B cell (primary cell): ENCODE results near the gene DAD1. TPM values are rescaled to one million over a fixed set of nuclear protein-coding genes. Genes with fewer than 3 reads are reported as not detected.
A peak's percentile ranks its signal among the peaks of the same experiment; 100 is the strongest.

Source experiments
- ATAC-seq: fragments of 200-7000 bp; cut with Tn5 transposase; one replicate; pipeline ENCODE4 v1.10.0; 2021; ENCODE audit warnings: low read depth, mild to moderate bottlenecking, moderate number of reproducible peaks, moderate library complexity
- CTCF ChIA-PET: fragments of 350-600 bp; sonication (Branson Sonifier 250); formaldehyde crosslinking; loops from one replicate; lab custom pipeline; 2021; ENCODE audit warnings: antibody characterized with exemption, inconsistent platforms; lab: Charles Lee
- POLR2A ChIA-PET: fragments of 350-600 bp; sonication (Branson Sonifier 250); formaldehyde crosslinking; loops from one replicate; lab custom pipeline; 2021; ENCODE audit warnings: antibody characterized with exemption; lab: Charles Lee
- DNase-seq: peaks from one replicate; pipeline ENCODE4 v3.0.0; 2013
- H2AFZ ChIP-seq: 2 replicates; pipeline ENCODE4 v1.6.1; 2012; ENCODE audit warnings: mild to moderate bottlenecking, low read depth, low read length; ENCODE audit not compliant: insufficient read depth, poor library complexity, severe bottlenecking
- H3K27ac ChIP-seq, 2 donors: 1 replicate in 1 of 2; 2 replicates in 1 of 2; pipeline ENCODE4 v1.5.1; 2012 to 2013; ENCODE audit warnings: low read length in 2 of 2, mild to moderate bottlenecking in 2 of 2, moderate library complexity in 1 of 2
- H3K27me3 ChIP-seq, 4 experiments: fragments of 200-600 bp in 1 of 4; sonication (generic) in 1 of 4; replicated peaks in 1 of 4; 1 replicate in 2 of 4; 2 replicates in 2 of 4; pipeline versions ENCODE4 v1.6.1 to v1.7.0; 2013 to 2016; ENCODE audit warnings: low read length in 3 of 4, mild to moderate bottlenecking in 2 of 4, mixed read lengths in 1 of 4, moderate library complexity in 1 of 4; ENCODE audit not compliant: insufficient read depth in 4 of 4, control insufficient read depth in 3 of 4; ENCODE audit errors: control extremely low read depth in 1 of 4
- H3K36me3 ChIP-seq, 2 experiments: replicated peaks in 1 of 2; 1 replicate in 1 of 2; 2 replicates in 1 of 2; pipeline versions ENCODE4 v1.6.1 to v1.7.1; 2013; ENCODE audit warnings: low read length in 1 of 2; ENCODE audit not compliant: insufficient read depth in 2 of 2, control insufficient read depth in 1 of 2; ENCODE audit errors: control extremely low read depth in 1 of 2, extremely low read depth in 1 of 2
- H3K4me1 ChIP-seq, 2 donors: fragments of 200-600 bp in 1 of 2; sonication (generic) in 1 of 2; 1 replicate in 1 of 2; 2 replicates in 1 of 2; pipeline versions ENCODE4 v1.5.1 to v1.6.1; 2013 to 2017; ENCODE audit warnings: low read length in 2 of 2; ENCODE audit not compliant: control insufficient read depth in 2 of 2, insufficient read depth in 2 of 2
- H3K4me2 ChIP-seq: replicated peaks from 2 replicates; pipeline ENCODE3; 2012; ENCODE audit warnings: mild to moderate bottlenecking, low read depth, low read length; ENCODE audit not compliant: poor library complexity, severe bottlenecking
- H3K4me3 ChIP-seq, 5 experiments: fragments of 200-600 bp in 1 of 5; sonication (generic) in 1 of 5; 1 replicate in 3 of 5; 2 replicates in 2 of 5; pipeline versions ENCODE4 v1.5.1 to v1.7.0; 2011 to 2016; ENCODE audit warnings: low read length in 4 of 5, mild to moderate bottlenecking in 4 of 5, low read depth in 2 of 5, control low read depth in 1 of 5, moderate library complexity in 1 of 5; ENCODE audit not compliant: insufficient read depth in 1 of 5; ENCODE audit errors: control extremely low read depth in 1 of 5, extremely low read depth in 1 of 5
- H3K79me2 ChIP-seq: fragments of 200-600 bp; sonication (generic); one replicate; pipeline ENCODE4 v1.6.0; 2016; ENCODE audit warnings: low read length; ENCODE audit not compliant: control insufficient read depth, insufficient read depth
- H3K9ac ChIP-seq: fragments of 200-600 bp; sonication (generic); 2 replicates; pipeline ENCODE4 v1.6.1; 2017; ENCODE audit warnings: mild to moderate bottlenecking, low read length, moderate library complexity
- H3K9me3 ChIP-seq, 3 donors: one replicate each; pipeline versions ENCODE4 v1.6.1 to v1.7.1; 2013; ENCODE audit warnings: low read length in 2 of 3; ENCODE audit not compliant: control insufficient read depth in 2 of 3, insufficient read depth in 1 of 3; ENCODE audit errors: control extremely low read depth in 1 of 3
- H4K20me1 ChIP-seq: 2 replicates; pipeline ENCODE4 v1.6.0; 2012; ENCODE audit warnings: mild to moderate bottlenecking, low read length; ENCODE audit not compliant: insufficient read depth, control insufficient read depth, poor library complexity, severe bottlenecking
- H3K27ac Mint-ChIP-seq: one replicate; pipeline ENCODE4 v1.8.0; 2021; ENCODE audit warnings: mixed read lengths
- H3K27me3 Mint-ChIP-seq: one replicate; pipeline ENCODE4 v1.8.0; 2021; ENCODE audit warnings: mixed read lengths
- H3K4me1 Mint-ChIP-seq: one replicate; pipeline ENCODE4 v1.8.0; 2021; ENCODE audit warnings: mixed read lengths
- H3K4me3 Mint-ChIP-seq: one replicate; pipeline ENCODE4 v1.8.0; 2021; ENCODE audit warnings: mixed read lengths
- H3K9me3 Mint-ChIP-seq: one replicate; pipeline ENCODE4 v1.8.0; 2022; ENCODE audit warnings: mixed read lengths; ENCODE audit not compliant: insufficient read depth
- EZH2 ChIP-seq: IDR thresholded peaks from 2 replicates; pipeline ENCODE4 v1.6.1; 2012; ENCODE audit warnings: borderline replicate concordance, low read depth, mild to moderate bottlenecking, moderate library complexity, low read length; ENCODE audit not compliant: insufficient read depth, poor library complexity, severe bottlenecking
- WGBS: methylation state at CpG from one replicate; pipeline ENCODE4 v1.1.5; 2013; ENCODE audit warnings: missing lambda C conversion rate; ENCODE audit not compliant: insufficient coverage; 5-methylcytosine and 5-hydroxymethylcytosine counted together
- intact Hi-C: fragments of 100-400 bp; cut with micrococcal nuclease; formaldehyde crosslinking; loops from one replicate; pipeline ENCODE4 v1.10.0; 2022
- polyA plus RNA-seq: library from polyadenylated mRNA; depleted of rRNA; stranded (reverse); fragments of >200 nt; gene quantifications from 2 replicates; pipeline ENCODE4 v1.2.3, GENCODE V29; 2012
- total RNA-seq, 2 donors: library from RNA; stranded (reverse); fragments of 120-200 nt in 1 of 2; gene quantifications; 1 replicate in 1 of 2; 2 replicates in 1 of 2; pipeline versions ENCODE4 v1.2.3 to v1.2.4, GENCODE V29; 2013 to 2022
- TF ChIP-seq, protein P1 (sequence below): fragments of 200-600 bp; IDR thresholded peaks from one replicate; pipeline ENCODE4 v1.8.0; 2022; ENCODE audit warnings: antibody characterized with exemption, mild to moderate bottlenecking

The DAD1 gene
- total and polyA plus RNA-seq, 2 donors (not counting 1 experiment from before 2014, with no cell fraction given): 77.4 to 114 TPM

GRCh38 chr14:22556021-22556989 is 32.7 kb downstream of the DAD1 start:
- intact Hi-C loops: loop anchor here (1.0 to 5.0 kb wide), 16 partner anchors 25 to 501 kb away; partner anchors contain the start of genes CDH24, DAD1, LRP10 and MRPL52
- no peaks in the 10 kb centered on the region for H3K27me3 ChIP-seq
- 0% methylated on average over 19 of the region's 28 CpGs for WGBS
- no peaks in the 10 kb centered on the region for H4K20me1 ChIP-seq
- H2AFZ ChIP-seq: peak overlapping the region; percentile 86
- H3K36me3 ChIP-seq: no peaks in the 10 kb centered on the region
- TF ChIP-seq EZH2: no peak
- TF ChIP-seq, protein P1, sequence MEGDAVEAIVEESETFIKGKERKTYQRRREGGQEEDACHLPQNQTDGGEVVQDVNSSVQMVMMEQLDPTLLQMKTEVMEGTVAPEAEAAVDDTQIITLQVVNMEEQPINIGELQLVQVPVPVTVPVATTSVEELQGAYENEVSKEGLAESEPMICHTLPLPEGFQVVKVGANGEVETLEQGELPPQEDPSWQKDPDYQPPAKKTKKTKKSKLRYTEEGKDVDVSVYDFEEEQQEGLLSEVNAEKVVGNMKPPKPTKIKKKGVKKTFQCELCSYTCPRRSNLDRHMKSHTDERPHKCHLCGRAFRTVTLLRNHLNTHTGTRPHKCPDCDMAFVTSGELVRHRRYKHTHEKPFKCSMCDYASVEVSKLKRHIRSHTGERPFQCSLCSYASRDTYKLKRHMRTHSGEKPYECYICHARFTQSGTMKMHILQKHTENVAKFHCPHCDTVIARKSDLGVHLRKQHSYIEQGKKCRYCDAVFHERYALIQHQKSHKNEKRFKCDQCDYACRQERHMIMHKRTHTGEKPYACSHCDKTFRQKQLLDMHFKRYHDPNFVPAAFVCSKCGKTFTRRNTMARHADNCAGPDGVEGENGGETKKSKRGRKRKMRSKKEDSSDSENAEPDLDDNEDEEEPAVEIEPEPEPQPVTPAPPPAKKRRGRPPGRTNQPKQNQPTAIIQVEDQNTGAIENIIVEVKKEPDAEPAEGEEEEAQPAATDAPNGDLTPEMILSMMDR: no peak
- CTCF ChIA-PET: interaction anchor here (0.6 to 8.5 kb wide), 71 partner anchors 9 to 824 kb away, joined by 3 to 323 read pairs (median 5); partner anchors contain the start of genes ABHD4, AJUBA, DAD1 and HAUS4
- peaks cover 60 to 85% of the 10 kb centered on the region in 2 donors for H3K4me1 ChIP-seq
- Mint-ChIP-seq H3K27ac (peak overlapping the region; percentile 97), H3K4me1 (peaks cover 84% of the 10 kb centered on the region), H3K9me3 (no peaks in the 10 kb centered on the region), H3K4me3 (peak overlapping the region; percentile 73), H3K27me3 (peaks cover 3% of the 10 kb centered on the region)
- POLR2A ChIA-PET: interaction anchor here (0.6 to 2.5 kb wide), 40 partner anchors 10 to 421 kb away, joined by 3 to 43 read pairs (median 5); no protein-coding TSS in a partner anchor
- ATAC-seq (peak; percentile 74), DNase-seq (peak; percentile 98)
- peak overlapping the region; percentile 86 for H3K4me2 ChIP-seq
- peak overlapping the region in 4 of 5 experiments; percentile 44 to 71 (median 52) for H3K4me3 ChIP-seq
- H3K27ac ChIP-seq: peak overlapping the region; percentile 99 to 100
- no peaks in the 10 kb centered on the region for H3K9me3 ChIP-seq
- no peaks in the 10 kb centered on the region for H3K79me2 ChIP-seq
- peak overlapping the region; percentile 57 for H3K9ac ChIP-seq
